H1 (cell line): ENCODE data around the gene VPS11. TPM values are rescaled to one million over a fixed set of nuclear protein-coding genes. Genes with fewer than 3 reads are reported as not detected.

Source experiments
- CHD7 ChIP-seq: fragments of 300-600 bp; sonication (generic); IDR thresholded peaks from 2 replicates; pipeline ENCODE4 v1.7.1; 2012; ENCODE audit warnings: low read length, moderate library complexity, mild to moderate bottlenecking, inconsistent platforms; ENCODE audit not compliant: insufficient replicate concordance
- EP300 ChIP-seq, 2 experiments: IDR thresholded peaks; 1 replicate in 1 of 2; 2 replicates in 1 of 2; pipeline ENCODE4 v1.6.1; 2011 to 2012; ENCODE audit warnings: low read depth in 2 of 2, low read length in 2 of 2, mild to moderate bottlenecking in 2 of 2, borderline replicate concordance in 1 of 2, inconsistent platforms in 1 of 2, moderate library complexity in 1 of 2
- RFX5 ChIP-seq: IDR thresholded peaks from 2 replicates; pipeline ENCODE4 v1.6.1; 2011; ENCODE audit warnings: low read depth, low read length, improper control_type of control experiment, borderline replicate concordance
- SP2 ChIP-seq: IDR thresholded peaks from 2 replicates; pipeline ENCODE4 v1.6.1; 2012; ENCODE audit warnings: mild to moderate bottlenecking, low read length, inconsistent platforms
- USF2 ChIP-seq: IDR thresholded peaks from 2 replicates; pipeline ENCODE4 v1.6.1; 2011; ENCODE audit warnings: low read length, improper control_type of control experiment
- polyA plus RNA-seq, 7 experiments: library from polyadenylated mRNA; depleted of rRNA in 3 of 7; stranded (reverse) in 5 of 7; unstranded in 2 of 7; fragments of >200 nt in 5 of 7; fragments of 200-250 nt in 2 of 7; gene quantifications; 1 replicate in 5 of 7; 2 replicates in 1 of 7; 4 replicates in 1 of 7; pipeline versions ENCODE4 v1.2.1 to v1.2.3, GENCODE V29; 2011 to 2013; ENCODE audit warnings: missing spikeins in 2 of 7, mixed read lengths in 2 of 7
- total RNA-seq: library from RNA; stranded (reverse); fragmentation: NEBNext Ultra II Directional; extraction: Animal tissue kit (Norgen Biotek cat#: 25700); gene quantifications from 2 replicates; pipeline ENCODE4 v1.2.1, GENCODE V29; 2021

VPS11 gene
- total and polyA plus RNA-seq, 2 of the 8 experiments (the other 6 are each of a cell fraction or from before 2014, with no cell fraction given) = 13.1 to 15.5 TPM

- TF ChIP-seq CHD7 = no peak
- TF ChIP-seq EP300 (IDR thresholded peaks at IDR 0.05; ENCODE audit: borderline replicate concordance in 1 of 2, low read depth in 2 of 2, low read length in 2 of 2) = no peak
- no peak for TF ChIP-seq USF2
- no peak for TF ChIP-seq RFX5
- TF ChIP-seq SP2 = no peak
- TF ChIP-seq, all 59 proteins: peak for 0
Measured at GRCh38 chr11:119078675-119079420, 11.2 kb downstream of the VPS11 start (continued).
